ENCODE data around the gene BTAF1.

Gene BTAF1

GRCh38 chr10:91992031-91992430 lies 68.5 kb downstream of the BTAF1 start:
- Histone ChIP-seq H3K9me3 (replicated peaks; ENCODE audit: insufficient read depth, low read length) (no peaks in the 10 kb centered on the region), H3K9me2 (replicated peaks; ENCODE audit: insufficient read depth, low read length) (no peaks in the 10 kb centered on the region), H3K79me2 (ENCODE audit: low read length) (no peaks in the 10 kb centered on the region), H3K4me2 (ENCODE audit: low read depth, low read length) (no peak overlapping the region), H2AFZ (ENCODE audit: low read length) (no peak overlapping the region), H3K4me1 (ENCODE audit: low read length) (no peaks in the 10 kb centered on the region), H4K20me1 (ENCODE audit: insufficient read depth, low read length) (no peaks in the 10 kb centered on the region), H3K36me3 (replicated peaks; ENCODE audit: insufficient read depth, low read length) (peaks cover 12% of the 10 kb centered on the region), H3K4me3 (ENCODE audit: low read length) (no peak overlapping the region), H3F3A (ENCODE audit: insufficient read depth, low read length) (no peaks in the 10 kb centered on the region), H3K27ac (ENCODE audit: low read length) (no peak overlapping the region), H3K27me3 (replicated peaks; ENCODE audit: insufficient read depth, low read length) (no peaks in the 10 kb centered on the region), H3K9ac (ENCODE audit: low read length) (no peak overlapping the region)
- DNase-seq: no peak
- TF ChIP-seq EZH2phosphoT487 (IDR thresholded peaks at IDR 0.05; ENCODE audit: low read length): no peak

- Histone ChIP-seq H3K27ac (ENCODE audit: low read length) (no peak overlapping the region), H3K9ac (ENCODE audit: low read length) (no peak overlapping the region), H3K9me3 (replicated peaks; ENCODE audit: insufficient read depth, low read length) (no peaks in the 10 kb centered on the region), H3K9me2 (replicated peaks; ENCODE audit: insufficient read depth, low read length) (no peaks in the 10 kb centered on the region), H3K27me3 (replicated peaks; ENCODE audit: insufficient read depth, low read length) (no peaks in the 10 kb centered on the region), H4K20me1 (ENCODE audit: insufficient read depth, low read length) (no peaks in the 10 kb centered on the region), H3F3A (ENCODE audit: insufficient read depth, low read length) (no peaks in the 10 kb centered on the region), H2AFZ (ENCODE audit: low read length) (no peak overlapping the region), H3K4me3 (ENCODE audit: low read length) (no peak overlapping the region), H3K36me3 (replicated peaks; ENCODE audit: insufficient read depth, low read length) (peaks cover 9% of the 10 kb centered on the region), H3K79me2 (ENCODE audit: low read length) (no peaks in the 10 kb centered on the region), H3K4me1 (ENCODE audit: low read length) (no peaks in the 10 kb centered on the region), H3K4me2 (ENCODE audit: low read depth, low read length) (no peak overlapping the region)
- no peak for DNase-seq
- TF ChIP-seq CTCF (IDR thresholded peaks at IDR 0.05; ENCODE audit: low read length) (no peak), EZH2phosphoT487 (IDR thresholded peaks at IDR 0.05; ENCODE audit: low read length) (no peak), EZH2 (optimal IDR thresholded peaks at IDR 0.05; ENCODE audit: low read depth, low read length) (no peak)
These were observed 72.7 kb downstream of the BTAF1 start for GRCh38 chr10:91996266-91996665.

GRCh38 chr10:92001581-92001980 lies 78.0 kb downstream of the BTAF1 start:
- Histone ChIP-seq H3K4me1 (ENCODE audit: low read length) (no peaks in the 10 kb centered on the region), H3K4me3 (ENCODE audit: low read length) (no peak overlapping the region), H3K27me3 (replicated peaks; ENCODE audit: insufficient read depth, low read length) (no peaks in the 10 kb centered on the region), H3K9me3 (replicated peaks; ENCODE audit: insufficient read depth, low read length) (no peaks in the 10 kb centered on the region), H4K20me1 (ENCODE audit: insufficient read depth, low read length) (no peaks in the 10 kb centered on the region), H3K27ac (ENCODE audit: low read length) (no peak overlapping the region), H2AFZ (ENCODE audit: low read length) (no peak overlapping the region), H3F3A (ENCODE audit: insufficient read depth, low read length) (no peaks in the 10 kb centered on the region), H3K9me2 (replicated peaks; ENCODE audit: insufficient read depth, low read length) (no peaks in the 10 kb centered on the region), H3K4me2 (ENCODE audit: low read depth, low read length) (no peak overlapping the region), H3K9ac (ENCODE audit: low read length) (no peak overlapping the region), H3K79me2 (ENCODE audit: low read length) (no peaks in the 10 kb centered on the region), H3K36me3 (replicated peaks; ENCODE audit: insufficient read depth, low read length) (peaks cover 4% of the 10 kb centered on the region; the same call in 1 of the 2 replicates)
- TF ChIP-seq EZH2phosphoT487 (IDR thresholded peaks at IDR 0.05; ENCODE audit: low read length): no peak
- TF ChIP-seq CTCF (IDR thresholded peaks at IDR 0.05; ENCODE audit: low read length): no peak
- TF ChIP-seq EZH2 (optimal IDR thresholded peaks at IDR 0.05; ENCODE audit: low read depth, low read length): no peak
- no peak for DNase-seq

- no peak overlapping the region for H3K4me2 ChIP-seq (ENCODE audit: low read depth, low read length)
- no peaks in the 10 kb centered on the region for H3K4me1 ChIP-seq (ENCODE audit: low read length)
- no peak for DNase-seq
- no peaks in the 10 kb centered on the region for H3K9me2 ChIP-seq (replicated peaks; ENCODE audit: insufficient read depth, low read length)
- H3K9ac ChIP-seq (ENCODE audit: low read length): no peak overlapping the region
- no peak overlapping the region for H2AFZ ChIP-seq (ENCODE audit: low read length)
- no peak overlapping the region for H3K4me3 ChIP-seq (ENCODE audit: low read length)
- no peaks in the 10 kb centered on the region for H3K9me3 ChIP-seq (replicated peaks; ENCODE audit: insufficient read depth, low read length)
- H3K79me2 ChIP-seq (ENCODE audit: low read length): no peaks in the 10 kb centered on the region
- H3F3A ChIP-seq (ENCODE audit: insufficient read depth, low read length): no peaks in the 10 kb centered on the region
- H3K27me3 ChIP-seq (replicated peaks; ENCODE audit: insufficient read depth, low read length): no peaks in the 10 kb centered on the region
- H4K20me1 ChIP-seq (ENCODE audit: insufficient read depth, low read length): no peaks in the 10 kb centered on the region
- no peak overlapping the region for H3K27ac ChIP-seq (ENCODE audit: low read length)
- no peak for TF ChIP-seq EZH2phosphoT487 (IDR thresholded peaks at IDR 0.05; ENCODE audit: low read length)
- TF ChIP-seq CTCF (IDR thresholded peaks at IDR 0.05; ENCODE audit: low read length): no peak
- TF ChIP-seq EZH2 (optimal IDR thresholded peaks at IDR 0.05; ENCODE audit: low read depth, low read length): no peak
- peaks cover 4% of the 10 kb centered on the region; the same call in 1 of the 2 replicates for H3K36me3 ChIP-seq (replicated peaks; ENCODE audit: insufficient read depth, low read length)
These were observed 78.4 kb downstream of the BTAF1 start for GRCh38 chr10:92001995-92002394.

Measured in MM.1S (cell line).